NCI-H226 (cell line): Measurements from ENCODE around the gene VSIG10L.

Experiments
- DNase-seq: peaks from one replicate; pipeline ENCODE4 v3.0.0-alpha.2; 2015

Gene VSIG10L

DNA sequence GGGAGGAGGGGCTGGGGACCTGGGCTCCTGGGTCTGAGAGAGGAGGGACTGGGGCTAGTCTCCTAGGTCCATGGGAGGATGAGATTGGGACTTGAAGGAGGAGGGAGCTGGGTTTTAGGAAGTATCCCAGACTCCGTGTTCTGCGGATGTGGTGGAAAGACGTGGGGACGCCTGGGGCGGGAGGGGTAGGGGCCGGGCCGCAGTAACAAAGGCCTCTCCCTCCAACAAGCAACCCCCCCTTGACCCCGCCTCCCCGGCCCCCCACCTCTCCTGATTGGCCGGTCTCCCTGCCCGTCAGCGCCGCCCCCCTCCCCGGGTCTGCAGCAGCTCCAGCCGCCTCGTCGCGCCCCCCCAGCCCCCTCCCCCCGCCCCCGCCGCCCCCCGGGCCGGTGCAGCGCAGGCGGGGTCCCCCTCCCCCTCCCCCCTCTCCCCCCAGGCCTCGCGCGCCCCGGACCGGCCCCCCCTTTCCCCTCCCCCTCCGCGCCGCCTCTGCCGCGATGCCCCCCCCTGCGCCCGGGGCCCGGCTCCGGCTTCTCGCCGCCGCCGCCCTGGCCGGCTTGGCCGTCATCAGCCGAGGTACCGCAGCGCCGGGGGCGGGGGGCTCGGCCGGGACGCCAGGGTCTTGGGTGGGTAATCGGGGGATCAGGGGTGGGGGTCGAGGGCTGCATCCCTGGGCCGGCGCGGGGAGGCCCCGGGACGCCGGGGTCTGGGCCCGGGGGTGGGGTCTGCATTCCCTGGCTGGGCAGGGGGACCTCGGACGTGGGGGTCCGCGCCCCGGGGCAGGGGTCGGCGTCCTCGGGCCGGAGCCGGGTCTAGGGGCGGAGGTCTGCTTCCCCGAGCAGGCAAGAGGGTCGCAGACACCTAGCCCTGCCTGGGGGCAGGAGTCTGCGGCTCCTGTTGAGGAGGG, 30.3 kb downstream of the VSIG10L start, which contains the start of gene IGLON5:
Gene IGLON5 (plus strand): TSS at position 294 of the 907 bp plus-strand sequence. CDS start 204 bp downstream, at position 498.
- DNase-seq: no peak

DNA sequence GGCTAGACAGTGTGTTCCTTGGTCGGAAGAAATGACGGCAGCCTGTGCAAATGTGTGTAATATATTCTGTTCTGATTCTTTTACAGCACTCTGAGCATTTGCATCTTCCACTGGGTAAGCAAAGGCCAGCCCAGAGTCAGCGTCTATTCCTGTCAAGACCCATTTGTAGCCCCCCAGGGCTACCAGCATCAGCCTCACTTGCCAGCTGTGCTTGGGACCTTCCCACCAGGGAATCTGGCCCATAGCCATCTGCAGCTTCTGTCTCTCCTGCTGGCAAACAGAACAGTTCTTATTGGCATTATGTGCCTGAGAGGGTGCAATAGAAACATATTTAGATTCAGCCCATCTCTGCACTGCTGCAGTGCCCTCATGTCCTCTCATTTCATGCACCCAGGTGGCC, 36.5 kb downstream of the VSIG10L start:
- DNase-seq: no peak

DNA sequence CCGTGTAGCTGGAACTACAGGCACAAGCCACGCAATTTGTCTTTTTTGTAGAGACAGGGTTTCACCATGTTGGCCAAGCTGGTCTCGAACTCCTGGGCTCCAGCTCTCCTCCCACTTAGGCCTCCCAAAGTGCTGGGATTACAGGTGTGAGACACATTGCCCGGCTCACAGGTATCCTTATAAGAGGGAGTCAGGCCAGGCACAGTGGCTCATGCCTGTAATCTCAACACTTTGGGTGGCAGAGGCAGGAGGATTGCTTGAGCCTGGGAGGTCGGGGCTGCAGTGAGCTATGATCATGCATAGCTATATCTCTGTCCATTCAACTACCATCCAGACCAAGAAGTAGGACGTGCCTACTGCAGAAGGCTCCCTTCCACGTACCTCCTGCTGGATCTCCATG, 40.7 kb downstream of the VSIG10L start:
- DNase-seq: no peak

DNA sequence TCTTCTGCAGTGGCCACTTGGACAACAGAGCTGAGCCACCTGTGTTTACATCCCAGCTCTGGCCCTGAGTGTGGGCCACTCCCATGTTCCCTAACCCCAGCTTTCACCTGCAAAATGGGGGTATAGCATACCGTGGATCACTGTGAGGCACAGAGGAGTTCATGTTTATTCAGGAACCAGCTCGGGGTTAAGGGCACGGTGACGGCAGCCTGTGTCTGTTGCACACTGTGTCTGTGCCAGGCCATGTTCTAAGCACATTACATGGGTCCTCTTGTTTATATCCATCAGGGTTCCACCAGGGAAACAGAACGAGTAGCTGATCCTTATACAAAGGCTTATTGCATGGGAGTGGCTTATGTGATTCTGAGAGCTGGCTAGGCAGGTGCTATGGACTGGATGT, 44.5 kb downstream of the VSIG10L start:
- DNase-seq: no peak

DNA sequence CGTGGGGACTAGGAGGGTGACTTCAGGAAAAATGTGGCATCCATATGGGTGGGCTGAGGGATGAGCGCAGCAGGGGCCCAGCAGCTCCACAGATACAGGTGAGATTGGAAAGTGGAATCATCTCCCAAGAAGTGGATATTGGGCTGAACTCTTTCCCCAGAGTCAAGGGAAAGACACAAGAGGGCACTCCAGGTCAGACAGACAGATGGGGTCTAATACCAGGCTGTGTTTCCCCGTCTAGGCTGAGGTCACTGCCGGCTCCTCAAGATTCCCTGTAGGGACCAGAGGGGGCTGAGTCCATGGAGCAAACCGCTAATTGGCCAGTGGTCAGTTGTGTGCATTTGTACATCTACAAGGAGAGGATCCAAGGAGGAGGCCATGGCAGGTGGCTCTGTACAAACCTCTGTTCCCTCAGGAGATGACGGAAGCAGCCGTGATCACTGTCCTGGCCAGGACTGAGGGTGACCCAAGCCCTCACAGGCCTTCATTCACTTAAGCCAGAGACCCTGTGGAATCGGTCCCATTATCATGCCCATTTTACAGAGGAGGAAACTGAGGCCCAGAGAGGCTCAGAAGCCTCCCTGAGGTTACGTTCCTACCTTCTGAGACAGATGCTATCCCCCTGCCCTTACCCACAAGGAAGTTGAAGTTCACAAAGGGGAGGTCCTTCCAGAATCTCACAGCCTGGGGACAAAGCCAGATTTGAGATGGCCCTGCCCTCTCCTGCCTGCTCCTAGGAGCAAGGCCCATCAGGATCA, 45.4 kb downstream of the VSIG10L start:
- DNase-seq: no peak

GRCh38 chr19:51295382-51296126, 46.4 kb downstream of the VSIG10L start:
- DNase-seq: no peak

GRCh38 chr19:51294977-51295375, 47.0 kb downstream of the VSIG10L start:
- DNase-seq: no peak

DNA sequence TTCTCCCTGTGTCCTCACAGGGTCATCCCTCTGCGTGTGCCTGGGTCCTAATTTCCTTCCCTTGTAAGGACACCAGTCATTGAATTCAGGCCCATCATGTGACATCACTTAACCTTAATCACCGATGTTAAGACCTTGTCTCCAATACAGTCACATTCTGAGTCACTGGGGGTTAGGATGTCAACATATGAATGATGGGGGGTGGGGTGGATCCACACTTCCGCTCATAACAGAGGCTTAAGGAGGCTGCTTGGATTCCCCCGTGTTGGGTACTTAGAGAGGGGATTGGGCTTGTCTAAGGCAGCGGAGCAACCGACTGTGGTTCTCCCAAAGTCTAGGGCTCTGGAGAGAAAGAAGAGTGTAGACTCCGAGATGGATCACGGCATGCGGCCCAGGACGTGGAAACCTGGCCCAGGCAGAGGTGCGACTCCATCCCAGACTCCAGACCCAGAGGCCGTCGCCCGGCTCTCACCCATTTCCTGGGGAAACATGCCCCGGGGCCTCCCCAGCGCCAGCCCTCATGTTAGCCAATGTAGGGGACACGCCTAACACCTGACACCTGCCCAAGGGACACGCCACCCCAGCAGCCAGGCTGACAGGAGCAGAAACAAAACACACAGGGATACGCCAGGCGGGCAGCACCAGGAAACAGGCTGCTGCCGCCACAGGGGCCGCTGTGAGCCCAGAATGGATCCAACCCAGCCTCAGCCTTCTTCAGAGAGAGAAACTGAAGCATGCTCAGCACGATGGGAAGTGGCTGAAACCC, 47.5 kb downstream of the VSIG10L start:
- DNase-seq: no peak

- no peak for DNase-seq
Measured at GRCh38 chr19:51293571-51294210, 48.2 kb downstream of the VSIG10L start.

DNA sequence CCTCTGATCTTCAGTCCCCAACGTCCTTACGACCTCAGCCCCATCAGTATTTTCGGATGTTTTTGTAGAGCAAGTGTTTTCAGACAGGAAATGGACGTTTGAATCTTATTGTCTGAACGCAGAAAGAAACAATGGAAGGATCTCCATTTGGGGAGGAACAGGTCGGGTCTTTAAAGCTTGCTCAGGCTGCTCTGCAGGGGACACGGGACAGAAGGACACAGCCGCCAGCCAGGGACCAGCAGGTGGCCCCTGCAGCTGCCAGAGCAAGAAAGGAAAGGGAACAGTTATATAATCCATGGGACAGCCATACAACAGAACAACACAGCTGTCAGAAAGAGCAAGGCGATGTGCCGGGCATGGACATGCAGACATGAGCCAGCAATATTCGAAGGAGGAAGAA, 49.0 kb downstream of the VSIG10L start:
- DNase-seq: no peak

DNA sequence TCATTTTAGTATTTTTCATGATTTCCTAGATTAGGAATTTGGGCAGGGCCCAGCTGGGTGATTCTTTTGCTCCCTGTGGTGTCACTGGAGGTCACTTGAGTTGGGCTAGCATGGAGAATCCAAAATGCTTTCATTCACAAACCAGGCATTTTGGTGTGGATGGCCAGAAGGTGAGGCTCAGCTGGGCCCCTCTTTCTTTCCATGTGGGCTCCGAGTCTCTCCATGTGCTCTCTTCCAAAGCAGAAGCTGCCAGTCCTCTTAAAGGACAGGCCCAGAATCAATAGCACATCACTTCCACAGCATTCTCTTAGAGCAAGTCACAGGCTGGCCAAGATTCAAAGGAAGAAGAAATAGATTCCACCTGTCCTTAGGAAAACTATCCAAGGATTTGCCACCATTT, 52.3 kb downstream of the VSIG10L start:
- no peak for DNase-seq

DNA sequence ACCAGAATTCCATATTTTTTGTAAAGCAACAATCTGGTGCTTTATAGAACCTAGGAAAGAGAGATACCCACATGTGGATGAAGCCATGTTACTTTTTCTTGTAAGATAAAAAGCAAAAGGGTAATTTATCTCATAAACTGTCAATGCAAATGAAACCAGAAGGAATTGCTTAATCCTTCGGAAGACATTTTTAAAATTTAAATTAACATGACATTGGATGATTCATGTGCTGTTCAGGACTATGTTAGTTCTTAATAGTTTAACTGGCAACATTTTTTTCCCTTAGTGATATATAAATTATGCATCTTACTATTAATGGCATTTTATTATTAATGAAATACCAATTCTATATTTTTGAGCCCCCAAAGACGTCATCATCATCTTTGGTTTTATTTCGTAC, 56.3 kb downstream of the VSIG10L start:
- DNase-seq: no peak

DNA sequence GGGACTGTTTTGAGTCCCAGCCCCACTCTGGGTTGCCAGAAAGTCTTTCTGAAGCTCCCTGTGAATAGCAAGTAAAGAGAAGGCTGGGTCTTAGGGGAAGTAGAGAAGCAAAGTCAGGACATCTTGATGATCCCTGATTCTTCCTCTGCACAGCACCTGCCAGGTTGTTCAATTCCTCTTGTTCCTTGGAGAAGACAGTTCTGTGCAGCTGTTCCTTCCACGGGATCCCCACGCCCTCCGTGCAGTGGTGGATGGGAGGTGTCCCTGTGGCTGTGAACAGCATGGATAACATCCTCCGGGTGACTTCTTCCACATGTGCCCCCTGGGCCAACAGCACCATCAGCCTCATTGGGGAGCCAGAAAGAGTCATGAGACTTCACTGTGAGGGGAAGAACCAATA, 59.6 kb downstream of the VSIG10L start:
- DNase-seq: no peak
